ENCODE results near the gene NT5DC2. TPM values are rescaled to one million over a fixed set of nuclear protein-coding genes. Genes with fewer than 3 reads are reported as not detected.

NT5DC2 gene
- total RNA-seq, 2 donors from 2014 or later: 23.5 to 24.3 TPM

DNA sequence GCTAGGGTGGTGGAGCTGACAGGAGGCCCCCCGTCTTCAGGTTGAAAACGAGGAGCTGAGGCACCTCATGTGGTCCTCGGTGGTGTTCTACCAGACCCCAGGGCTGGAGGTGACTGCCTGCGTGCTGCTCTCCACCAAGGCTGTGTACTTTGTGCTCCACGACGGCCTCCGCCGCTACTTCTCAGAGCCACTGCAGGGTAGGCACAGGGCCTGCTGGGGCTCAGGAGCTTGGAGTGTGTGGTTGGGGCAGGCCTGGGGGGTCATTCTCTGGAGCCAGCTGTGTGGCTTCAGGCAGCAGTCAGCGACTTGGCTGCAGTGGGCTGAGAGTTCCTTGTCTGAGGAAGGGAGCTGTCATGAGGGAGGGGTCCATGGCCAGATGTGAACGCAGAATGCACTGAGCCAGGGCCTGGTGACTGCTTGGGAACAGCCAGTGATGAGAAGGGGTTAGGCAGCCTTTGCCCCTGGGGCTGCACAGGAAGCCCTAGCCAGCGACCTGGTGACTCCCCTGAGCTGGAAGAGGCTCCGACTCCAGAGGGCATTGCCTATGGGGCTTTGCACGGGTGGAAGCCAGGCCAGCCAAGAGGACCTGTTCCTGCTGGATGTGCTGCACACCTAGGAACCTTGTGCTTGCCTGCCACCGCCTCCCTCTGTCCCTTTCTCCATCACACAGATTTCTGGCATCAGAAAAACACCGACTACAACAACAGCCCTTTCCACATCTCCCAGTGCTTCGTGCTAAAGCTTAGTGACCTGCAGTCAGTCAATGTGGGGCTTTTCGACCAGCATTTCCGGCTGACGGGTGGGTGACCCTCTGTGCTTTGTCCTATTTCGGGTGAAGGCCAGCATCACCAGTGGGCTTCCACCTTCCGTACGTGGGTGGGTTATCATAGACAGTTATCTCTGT lies 43.4 kb downstream of the NT5DC2 start:
- DNase-seq (no peak), ATAC-seq (replicated peaks in 1 of 2) (no peak)
- Mint-ChIP-seq H3K4me1 (ENCODE audit: low read depth) (peaks cover 5% of the 10 kb centered on the region), H3K4me3 (no peak overlapping the region), H3K9me3 (no peaks in the 10 kb centered on the region), H3K36me3 (ENCODE audit: insufficient read depth in 2 of 2) (no peaks in the 10 kb centered on the region), H3K27ac (no peak overlapping the region), H3K27me3 (ENCODE audit: low read depth) (no peaks in the 10 kb centered on the region)

DNA sequence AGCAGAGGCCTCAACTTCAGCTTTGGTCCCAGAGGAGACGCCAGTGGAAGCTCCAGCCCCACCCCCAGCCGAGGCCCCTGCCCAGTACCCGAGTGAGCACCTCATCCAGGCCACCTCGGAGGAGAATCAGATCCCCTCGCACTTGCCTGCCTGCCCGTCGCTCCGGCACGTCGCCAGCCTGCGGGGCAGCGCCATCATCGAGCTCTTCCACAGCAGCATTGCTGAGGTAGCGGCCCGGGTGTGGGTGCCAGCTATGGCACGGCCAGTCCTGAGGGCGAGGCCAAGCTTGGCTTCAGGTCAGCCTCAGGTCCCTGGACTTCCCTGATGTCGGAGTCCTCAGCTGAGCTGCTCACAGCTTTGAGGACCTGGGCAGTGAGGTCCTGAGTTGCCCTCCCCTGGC lies 44.2 kb downstream of the NT5DC2 start:
- H3K4me1 Mint-ChIP-seq (ENCODE audit: low read depth): peaks cover 2% of the 10 kb centered on the region
- H3K27me3 Mint-ChIP-seq (ENCODE audit: low read depth): no peaks in the 10 kb centered on the region
- H3K27ac Mint-ChIP-seq: no peak overlapping the region
- H3K4me3 Mint-ChIP-seq: no peak overlapping the region
- H3K36me3 Mint-ChIP-seq (ENCODE audit: insufficient read depth in 2 of 2): no peaks in the 10 kb centered on the region
- no peaks in the 10 kb centered on the region for H3K9me3 Mint-ChIP-seq
- ATAC-seq (replicated peaks in 1 of 2): no peak
- no peak for DNase-seq

DNA sequence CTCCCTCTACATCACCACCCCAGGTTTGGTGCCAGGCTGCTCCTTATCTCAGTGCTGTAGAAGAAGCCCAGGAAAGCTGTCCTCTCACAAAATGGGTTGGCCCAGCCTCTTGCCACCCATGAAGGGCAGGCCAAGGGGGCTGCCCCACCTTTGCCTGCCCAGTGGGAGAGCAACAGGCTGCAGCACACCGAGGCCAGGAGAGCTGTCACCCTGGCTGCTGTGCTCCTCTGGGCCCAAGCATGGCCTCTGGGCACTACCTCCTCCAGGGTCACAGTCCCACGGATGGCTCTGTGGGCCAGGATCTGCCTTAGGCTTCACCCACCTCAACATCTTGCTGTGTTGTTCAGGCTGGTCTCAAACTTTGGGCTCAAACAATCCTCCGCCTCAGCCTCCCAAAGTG lies 44.9 kb downstream of the NT5DC2 start:
- H3K4me3 Mint-ChIP-seq: no peak overlapping the region
- H3K9me3 Mint-ChIP-seq: no peaks in the 10 kb centered on the region
- no peaks in the 10 kb centered on the region for H3K36me3 Mint-ChIP-seq (ENCODE audit: insufficient read depth in 2 of 2)
- DNase-seq (no peak), ATAC-seq (replicated peaks in 1 of 2) (no peak)
- H3K4me1 Mint-ChIP-seq (ENCODE audit: low read depth): no peaks in the 10 kb centered on the region
- no peaks in the 10 kb centered on the region for H3K27me3 Mint-ChIP-seq (ENCODE audit: low read depth)
- no peak overlapping the region for H3K27ac Mint-ChIP-seq

DNA sequence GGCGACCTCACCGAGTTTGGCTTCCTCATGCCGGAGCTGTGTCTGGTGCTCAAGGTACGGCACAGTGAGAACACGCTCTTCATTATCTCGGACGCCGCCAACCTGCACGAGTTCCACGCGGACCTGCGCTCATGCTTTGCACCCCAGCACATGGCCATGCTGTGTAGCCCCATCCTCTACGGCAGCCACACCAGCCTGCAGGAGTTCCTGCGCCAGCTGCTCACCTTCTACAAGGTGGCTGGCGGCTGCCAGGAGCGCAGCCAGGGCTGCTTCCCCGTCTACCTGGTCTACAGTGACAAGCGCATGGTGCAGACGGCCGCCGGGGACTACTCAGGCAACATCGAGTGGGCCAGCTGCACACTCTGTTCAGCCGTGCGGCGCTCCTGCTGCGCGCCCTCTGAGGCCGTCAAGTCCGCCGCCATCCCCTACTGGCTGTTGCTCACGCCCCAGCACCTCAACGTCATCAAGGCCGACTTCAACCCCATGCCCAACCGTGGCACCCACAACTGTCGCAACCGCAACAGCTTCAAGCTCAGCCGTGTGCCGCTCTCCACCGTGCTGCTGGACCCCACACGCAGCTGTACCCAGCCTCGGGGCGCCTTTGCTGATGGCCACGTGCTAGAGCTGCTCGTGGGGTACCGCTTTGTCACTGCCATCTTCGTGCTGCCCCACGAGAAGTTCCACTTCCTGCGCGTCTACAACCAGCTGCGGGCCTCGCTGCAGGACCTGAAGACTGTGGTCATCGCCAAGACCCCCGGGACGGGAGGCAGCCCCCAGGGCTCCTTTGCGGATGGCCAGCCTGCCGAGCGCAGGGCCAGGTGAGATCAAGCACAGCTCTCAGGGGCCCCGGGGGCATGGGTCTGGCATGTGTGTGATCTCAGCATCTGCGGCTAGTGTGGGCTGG lies 45.6 kb downstream of the NT5DC2 start:
- H3K36me3 Mint-ChIP-seq (ENCODE audit: insufficient read depth in 2 of 2): no peaks in the 10 kb centered on the region
- H3K27me3 Mint-ChIP-seq (ENCODE audit: low read depth): no peaks in the 10 kb centered on the region
- no peak overlapping the region for H3K4me3 Mint-ChIP-seq
- no peaks in the 10 kb centered on the region for H3K4me1 Mint-ChIP-seq (ENCODE audit: low read depth)
- H3K27ac Mint-ChIP-seq: no peak overlapping the region
- ATAC-seq (replicated peaks in 1 of 2) (no peak), DNase-seq (no peak)
- no peaks in the 10 kb centered on the region for H3K9me3 Mint-ChIP-seq

DNA sequence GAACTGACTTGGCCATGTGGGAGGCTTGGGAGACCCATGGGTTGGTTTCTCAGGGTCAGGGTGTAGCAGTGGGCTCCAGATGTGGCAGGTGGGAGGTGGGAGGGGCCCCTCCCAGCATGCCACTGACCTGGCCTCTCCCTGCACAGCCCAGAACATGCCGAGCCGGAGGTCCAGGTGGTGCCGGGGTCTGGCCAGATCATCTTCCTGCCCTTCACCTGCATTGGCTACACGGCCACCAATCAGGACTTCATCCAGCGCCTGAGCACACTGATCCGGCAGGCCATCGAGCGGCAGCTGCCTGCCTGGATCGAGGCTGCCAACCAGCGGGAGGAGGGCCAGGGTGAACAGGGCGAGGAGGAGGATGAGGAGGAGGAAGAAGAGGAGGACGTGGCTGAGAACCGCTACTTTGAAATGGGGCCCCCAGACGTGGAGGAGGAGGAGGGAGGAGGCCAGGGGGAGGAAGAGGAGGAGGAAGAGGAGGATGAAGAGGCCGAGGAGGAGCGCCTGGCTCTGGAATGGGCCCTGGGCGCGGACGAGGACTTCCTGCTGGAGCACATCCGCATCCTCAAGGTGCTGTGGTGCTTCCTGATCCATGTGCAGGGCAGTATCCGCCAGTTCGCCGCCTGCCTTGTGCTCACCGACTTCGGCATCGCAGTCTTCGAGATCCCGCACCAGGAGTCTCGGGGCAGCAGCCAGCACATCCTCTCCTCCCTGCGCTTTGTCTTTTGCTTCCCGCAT lies 46.4 kb downstream of the NT5DC2 start:
- H3K4me3 Mint-ChIP-seq: no peak overlapping the region
- H3K9me3 Mint-ChIP-seq: no peaks in the 10 kb centered on the region
- no peaks in the 10 kb centered on the region for H3K27me3 Mint-ChIP-seq (ENCODE audit: low read depth)
- no peaks in the 10 kb centered on the region for H3K4me1 Mint-ChIP-seq (ENCODE audit: low read depth)
- DNase-seq: no peak
- no peak for ATAC-seq (replicated peaks in 1 of 2)
- H3K27ac Mint-ChIP-seq: no peak overlapping the region
- H3K36me3 Mint-ChIP-seq (ENCODE audit: insufficient read depth in 2 of 2): no peaks in the 10 kb centered on the region

DNA sequence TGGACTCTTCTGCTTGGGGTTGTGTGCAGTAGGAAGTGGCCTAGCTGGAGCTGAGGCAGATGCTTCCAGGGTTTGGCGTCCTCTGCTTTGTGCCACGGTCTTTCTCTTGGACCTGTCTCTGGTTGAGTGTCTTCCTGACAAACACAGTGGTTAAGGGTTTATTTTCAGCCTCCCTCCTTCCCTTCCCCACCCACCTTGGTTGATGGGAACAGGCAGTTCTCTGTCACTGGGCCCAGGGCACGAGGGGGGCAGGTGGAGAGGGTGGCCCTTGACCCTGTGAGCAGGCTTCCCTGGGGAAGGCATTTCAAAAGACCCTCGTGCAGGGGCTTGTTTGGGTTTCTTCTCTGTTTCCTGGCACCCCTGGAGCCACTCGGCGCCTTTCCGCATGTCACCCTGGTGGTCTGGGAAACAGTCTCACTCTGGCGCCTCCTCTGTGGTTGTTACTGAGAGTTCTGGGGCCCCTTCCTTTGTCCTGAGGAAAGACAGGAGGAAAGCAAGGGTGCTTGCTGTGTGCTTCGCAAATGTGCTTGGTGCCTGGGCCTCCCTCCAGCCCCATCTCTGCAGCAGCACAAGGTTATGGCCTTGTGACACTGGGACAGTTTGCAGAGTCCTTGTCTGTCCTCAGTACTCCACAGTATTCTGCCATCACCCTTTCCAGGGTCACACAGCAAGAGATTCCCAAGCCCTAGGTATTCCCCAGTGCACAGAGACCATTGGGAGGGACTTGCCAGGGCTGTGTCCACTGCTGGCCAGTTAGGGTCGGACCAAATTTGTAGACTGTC lies 48.8 kb downstream of the NT5DC2 start:
- DNase-seq (no peak), ATAC-seq (replicated peaks in 1 of 2) (no peak)
- peak overlapping the region; percentile 23 for H3K27ac Mint-ChIP-seq
- no peaks in the 10 kb centered on the region for H3K36me3 Mint-ChIP-seq (ENCODE audit: insufficient read depth in 2 of 2)
- H3K4me1 Mint-ChIP-seq (ENCODE audit: low read depth): no peaks in the 10 kb centered on the region
- H3K27me3 Mint-ChIP-seq (ENCODE audit: low read depth): no peaks in the 10 kb centered on the region
- no peak overlapping the region for H3K4me3 Mint-ChIP-seq
- no peaks in the 10 kb centered on the region for H3K9me3 Mint-ChIP-seq

DNA sequence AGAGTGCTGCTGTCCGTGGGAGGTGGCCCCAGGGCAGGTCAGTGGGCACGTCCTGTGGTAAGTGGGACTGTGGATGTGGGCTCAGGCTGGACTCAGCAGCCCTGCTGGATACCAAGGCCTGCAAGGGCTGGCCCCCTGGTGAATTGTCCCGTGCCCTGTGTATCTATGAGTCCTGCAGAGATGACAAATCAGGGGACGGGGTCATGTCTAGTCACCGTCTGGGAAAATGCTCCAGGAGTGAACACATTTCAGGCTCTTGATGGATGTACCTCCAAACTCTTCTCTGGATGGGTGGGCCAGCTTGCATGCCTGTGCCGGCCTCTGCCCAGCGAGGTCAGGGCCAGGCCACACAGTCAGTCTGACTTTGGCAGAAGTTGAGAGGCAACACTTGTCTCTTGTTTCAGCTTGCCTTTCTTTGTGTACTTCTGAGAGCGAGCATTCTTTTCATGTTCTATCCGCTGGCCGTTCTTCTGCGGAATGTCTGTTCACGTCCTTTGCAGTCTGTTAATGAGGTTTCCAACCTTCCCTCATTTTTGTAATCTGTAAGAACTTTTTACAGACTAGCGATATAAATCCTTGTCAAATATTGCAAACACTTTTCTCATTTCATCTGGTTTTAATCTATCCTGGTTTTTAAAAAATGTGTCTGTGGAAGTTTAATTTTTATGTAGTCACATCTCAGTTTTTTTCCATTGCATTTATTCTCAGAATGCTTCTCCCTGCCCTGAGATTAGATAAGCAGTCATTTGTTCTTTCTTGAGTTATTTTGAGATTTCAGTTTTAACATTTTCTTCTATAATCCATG lies 49.9 kb downstream of the NT5DC2 start:
- no peaks in the 10 kb centered on the region for H3K4me1 Mint-ChIP-seq (ENCODE audit: low read depth)
- DNase-seq: no peak
- no peak for ATAC-seq (replicated peaks in 1 of 2)
- H3K9me3 Mint-ChIP-seq: no peaks in the 10 kb centered on the region
- H3K4me3 Mint-ChIP-seq: no peak overlapping the region
- H3K36me3 Mint-ChIP-seq (ENCODE audit: insufficient read depth in 2 of 2): peaks cover 0 to 2% of the 10 kb centered on the region in 2 donors
- no peaks in the 10 kb centered on the region for H3K27me3 Mint-ChIP-seq (ENCODE audit: low read depth)
- no peak overlapping the region for H3K27ac Mint-ChIP-seq

DNA sequence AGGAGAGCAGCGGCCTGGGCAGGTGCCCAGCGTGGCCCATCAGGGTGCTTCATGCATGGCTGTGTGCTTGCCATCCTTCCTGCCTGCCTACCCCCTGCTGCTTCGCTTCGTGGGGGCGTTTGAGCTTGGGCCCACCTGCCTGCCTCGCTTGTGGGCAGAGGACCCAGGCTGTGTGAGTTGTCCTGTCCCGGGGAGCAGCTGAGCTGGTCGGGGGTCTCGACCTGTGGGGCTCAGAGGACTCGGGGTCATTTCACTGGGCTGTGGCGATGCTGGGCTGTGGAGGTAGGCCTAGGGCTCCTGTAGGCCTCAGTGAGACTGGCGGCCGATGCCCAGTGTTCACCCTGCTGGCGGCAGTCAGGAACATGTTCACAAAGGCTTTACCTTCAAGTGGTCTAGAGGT lies 50.6 kb downstream of the NT5DC2 start:
- DNase-seq (no peak), ATAC-seq (replicated peaks in 1 of 2) (no peak)
- Mint-ChIP-seq H3K9me3 (no peaks in the 10 kb centered on the region), H3K4me3 (no peak overlapping the region), H3K4me1 (ENCODE audit: low read depth) (no peaks in the 10 kb centered on the region), H3K27me3 (ENCODE audit: low read depth) (no peaks in the 10 kb centered on the region), H3K36me3 (ENCODE audit: insufficient read depth in 2 of 2) (peaks cover 0 to 2% of the 10 kb centered on the region in 2 donors), H3K27ac (no peak overlapping the region)

DNA sequence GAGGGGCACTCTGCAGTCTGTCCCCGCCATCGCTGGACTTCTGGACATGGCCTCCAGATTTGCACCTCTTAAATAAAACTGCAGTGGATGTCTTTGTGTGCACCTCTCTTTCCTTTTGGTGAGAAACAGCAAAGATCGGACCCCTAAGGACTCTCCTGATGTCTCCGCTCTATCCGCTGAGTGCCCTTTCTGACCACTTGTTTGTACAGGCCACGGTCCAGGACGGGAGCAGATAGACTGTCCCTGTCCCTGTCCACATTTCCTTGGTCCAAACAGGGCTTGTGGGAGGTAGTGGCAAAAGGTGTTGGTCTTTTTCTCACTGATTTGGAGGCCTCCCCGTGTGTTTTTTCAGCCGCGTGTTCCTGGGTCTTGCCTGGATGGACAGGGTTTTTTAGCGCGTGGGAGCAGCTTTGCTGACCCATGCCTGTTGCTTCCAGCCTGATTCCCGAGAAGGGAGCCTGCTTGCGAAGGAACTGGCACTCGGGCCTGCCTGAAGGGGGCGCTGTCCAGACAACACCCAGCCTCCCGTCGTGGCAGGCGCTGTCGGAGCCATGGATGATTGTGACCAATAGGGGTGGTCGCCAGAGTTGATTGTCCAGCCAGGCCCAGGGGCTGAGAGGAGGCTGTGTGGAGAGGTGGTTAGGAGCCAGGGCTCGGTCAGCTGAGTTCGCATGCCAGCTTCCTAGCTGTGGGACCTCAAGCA lies 51.7 kb downstream of the NT5DC2 start:
- Mint-ChIP-seq H3K27ac (no peak overlapping the region), H3K36me3 (ENCODE audit: insufficient read depth in 2 of 2) (peaks cover 0 to 4% of the 10 kb centered on the region in 2 donors), H3K27me3 (ENCODE audit: low read depth) (no peaks in the 10 kb centered on the region), H3K4me1 (ENCODE audit: low read depth) (no peaks in the 10 kb centered on the region), H3K4me3 (no peak overlapping the region), H3K9me3 (no peaks in the 10 kb centered on the region)
- ATAC-seq (replicated peaks in 1 of 2) (no peak), DNase-seq (peak in 1 of 2 donors; percentile 10)

DNA sequence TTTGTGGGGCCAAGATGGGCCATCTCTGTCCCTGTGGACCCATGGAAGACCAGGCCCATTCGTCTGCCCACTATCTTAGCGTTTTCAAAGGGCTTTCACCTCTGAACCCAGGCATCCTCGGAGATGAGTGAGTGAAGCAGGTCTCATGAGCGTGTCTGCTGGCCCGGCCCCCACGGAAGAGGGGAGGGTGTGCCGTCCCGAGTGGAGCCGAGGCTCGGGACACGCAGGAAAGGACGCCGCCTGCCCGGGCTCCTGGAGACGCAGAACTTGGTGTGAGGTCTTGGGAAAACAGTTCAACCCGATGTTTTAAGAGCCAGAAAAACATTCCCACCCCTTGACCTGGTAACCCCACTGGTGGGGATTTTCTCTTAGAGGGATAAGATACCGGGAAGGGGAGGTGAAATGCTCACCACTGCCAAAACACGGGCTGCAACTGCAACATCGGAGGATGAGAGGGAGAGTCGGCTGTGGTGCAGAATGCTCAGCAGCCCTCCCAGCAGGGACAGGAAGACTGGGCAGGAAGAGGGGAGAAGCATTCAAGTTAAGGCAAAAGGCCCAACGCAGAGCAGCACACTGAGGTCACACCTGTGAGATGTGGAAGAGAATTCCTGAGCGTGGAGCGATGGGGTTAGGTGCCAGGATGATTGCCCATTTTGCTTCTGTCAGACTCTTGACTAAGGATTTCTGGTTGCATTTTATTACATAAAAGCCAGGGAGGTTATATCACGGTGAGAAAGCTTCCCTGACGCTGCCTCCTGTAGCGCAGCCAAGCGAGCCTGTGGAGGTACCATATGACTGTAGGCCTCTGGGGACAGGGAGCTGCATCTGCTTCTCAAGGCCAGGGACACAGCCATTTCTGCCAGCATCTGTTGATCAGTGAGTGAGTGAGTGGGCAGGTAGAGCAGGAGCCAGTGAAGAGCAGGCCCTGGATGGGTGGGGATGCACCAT lies 52.6 kb downstream of the NT5DC2 start:
- H3K9me3 Mint-ChIP-seq: no peaks in the 10 kb centered on the region
- ATAC-seq (replicated peaks in 1 of 2): no peak
- no peak overlapping the region for H3K27ac Mint-ChIP-seq
- no peaks in the 10 kb centered on the region for H3K27me3 Mint-ChIP-seq (ENCODE audit: low read depth)
- no peak overlapping the region for H3K4me3 Mint-ChIP-seq
- H3K36me3 Mint-ChIP-seq (ENCODE audit: insufficient read depth in 2 of 2): peaks cover 0 to 4% of the 10 kb centered on the region in 2 donors
- no peak for DNase-seq
- no peaks in the 10 kb centered on the region for H3K4me1 Mint-ChIP-seq (ENCODE audit: low read depth)
